ENCODE data around the gene NMRK1.
A peak's percentile ranks its signal among the peaks of the same experiment; 100 is the strongest.

NMRK1 gene

DNA sequence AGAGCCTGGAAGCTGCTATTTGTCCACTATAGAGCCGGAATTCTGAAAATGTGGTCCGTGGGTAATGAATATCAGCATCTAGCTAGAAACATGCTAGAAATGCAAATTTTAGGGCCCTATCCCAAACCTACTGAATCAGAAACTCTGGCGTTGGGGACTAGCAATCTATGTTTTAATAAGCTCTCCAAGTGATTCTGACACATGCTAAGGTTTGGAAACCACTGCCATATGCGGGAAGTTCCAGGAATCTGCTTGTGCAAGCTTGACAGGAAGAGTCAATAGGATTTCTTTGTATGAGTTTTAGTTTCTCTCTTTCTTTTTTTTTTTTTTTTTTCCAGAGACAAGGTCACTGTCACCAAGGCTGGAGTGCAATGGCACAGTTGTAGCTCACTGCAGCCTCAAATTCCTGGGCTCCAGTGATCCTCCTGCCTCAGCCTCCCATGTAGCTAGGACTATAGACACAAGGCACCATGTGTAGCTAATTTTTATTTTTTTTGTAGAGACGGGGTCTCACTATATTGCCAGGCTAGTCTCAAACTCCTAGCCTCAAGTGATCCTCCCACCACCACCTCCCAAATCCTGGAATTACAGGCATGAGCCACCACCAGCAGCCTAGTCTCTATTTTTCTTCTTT lies 33.5 kb downstream of the NMRK1 start:
- DNase-seq = no peak

DNA sequence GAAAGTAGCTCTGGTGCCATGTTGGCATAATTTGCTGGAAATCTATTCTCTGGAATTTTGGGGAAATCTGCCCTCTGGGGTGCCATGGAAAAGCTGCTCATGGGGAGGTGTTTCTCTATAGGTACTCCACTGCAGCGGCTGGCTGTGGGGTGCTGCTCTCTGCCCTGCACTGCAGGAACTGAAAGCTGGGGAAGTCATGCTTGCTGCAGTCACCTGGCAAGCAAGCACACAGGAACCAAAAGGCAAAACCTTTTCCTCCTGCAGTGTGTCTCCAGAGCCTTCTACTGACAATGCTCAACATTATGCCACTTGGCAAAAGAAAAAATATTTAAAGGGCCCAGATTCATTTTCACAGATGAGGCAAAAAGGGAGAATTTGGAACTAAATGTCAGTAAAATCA lies 34.1 kb downstream of the NMRK1 start:
- DNase-seq = no peak

DNA sequence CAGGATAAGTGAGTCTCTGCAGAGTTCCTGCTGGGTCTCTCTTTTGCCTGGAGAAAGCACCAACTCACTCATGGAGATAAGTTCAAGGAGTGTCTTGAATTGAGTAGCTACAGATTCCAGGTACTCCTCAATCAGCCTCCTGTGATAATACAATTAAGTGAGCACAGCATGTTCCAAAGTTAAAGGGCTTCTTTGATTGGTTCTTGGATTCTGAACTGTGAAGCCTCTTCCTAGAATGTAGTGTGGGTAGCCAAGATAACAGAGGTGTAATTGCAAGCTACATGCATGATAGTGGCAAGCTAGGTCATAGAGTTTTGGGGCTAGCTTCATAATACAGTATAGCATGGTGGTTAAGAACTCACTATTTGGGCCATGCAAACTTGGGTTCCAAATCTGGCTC lies 36.7 kb downstream of the NMRK1 start:
- DNase-seq = no peak

DNA sequence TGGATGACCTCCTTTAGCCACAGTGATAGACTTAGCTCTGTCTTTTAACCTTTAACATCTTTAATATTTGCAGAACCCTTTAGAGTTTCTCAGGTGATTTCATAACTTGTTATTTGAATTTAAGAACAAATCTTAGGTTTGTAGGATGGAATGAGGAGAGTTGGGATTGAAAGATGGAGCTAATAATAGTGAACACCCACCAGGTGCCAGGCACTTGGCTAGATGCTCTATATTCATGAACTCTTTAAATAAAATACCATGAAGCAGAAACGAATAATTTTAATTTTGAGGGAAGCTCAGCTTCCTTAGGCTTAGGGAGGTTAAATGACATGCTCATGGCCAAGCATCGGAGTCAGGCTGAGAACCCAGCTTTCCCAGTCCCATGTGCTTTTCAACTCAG lies 40.4 kb downstream of the NMRK1 start:
- no peak for DNase-seq

DNA sequence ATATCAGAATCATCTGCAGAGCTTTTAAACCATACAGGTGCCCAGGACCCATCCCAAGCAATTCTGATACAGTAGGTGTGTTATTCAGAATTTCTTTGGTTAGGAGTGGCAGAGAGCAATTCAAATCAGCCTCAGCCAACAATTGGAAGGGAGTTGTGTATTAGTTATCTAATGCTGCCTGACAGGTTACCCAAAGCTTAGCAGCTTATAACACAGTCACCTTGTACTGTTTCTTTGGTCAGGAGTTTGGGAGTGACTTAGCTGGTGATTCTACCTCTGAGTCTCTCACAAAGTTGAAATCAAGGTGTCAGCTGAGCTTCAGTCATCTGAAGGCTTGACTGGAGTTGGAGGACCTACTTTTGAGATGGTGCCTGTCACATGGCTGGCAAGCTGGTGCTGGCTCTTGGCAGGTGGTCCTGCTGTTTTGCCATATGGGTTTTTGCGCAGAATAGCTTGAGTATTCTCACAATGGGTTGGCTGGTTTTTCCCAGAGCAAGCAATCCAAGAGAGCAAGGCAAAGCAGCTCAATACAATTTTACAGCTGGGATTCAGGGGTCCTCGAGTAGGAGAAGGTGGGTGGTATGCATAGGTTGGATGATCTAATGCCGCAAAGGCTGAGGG lies 41.1 kb downstream of the NMRK1 start:
- DNase-seq = no peak

DNA sequence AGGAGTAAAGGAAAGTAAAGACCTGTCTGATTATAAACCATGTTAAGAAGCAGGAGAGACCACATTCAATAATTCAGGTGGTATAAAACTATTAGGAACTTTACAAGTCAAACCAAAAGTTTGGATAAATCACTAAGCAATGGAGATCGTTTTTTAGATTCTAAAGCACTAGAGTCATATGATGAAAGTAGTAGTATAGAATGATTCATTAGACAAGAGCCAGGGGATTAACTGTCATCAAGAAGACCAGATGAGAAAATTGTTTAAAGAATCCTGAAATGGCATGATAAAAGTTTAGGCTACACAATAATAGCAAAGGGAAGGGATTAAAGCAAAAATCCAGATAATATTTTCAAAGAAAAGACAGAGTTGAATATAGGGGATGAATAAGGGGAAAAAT lies 46.9 kb downstream of the NMRK1 start:
- no peak for DNase-seq

DNA sequence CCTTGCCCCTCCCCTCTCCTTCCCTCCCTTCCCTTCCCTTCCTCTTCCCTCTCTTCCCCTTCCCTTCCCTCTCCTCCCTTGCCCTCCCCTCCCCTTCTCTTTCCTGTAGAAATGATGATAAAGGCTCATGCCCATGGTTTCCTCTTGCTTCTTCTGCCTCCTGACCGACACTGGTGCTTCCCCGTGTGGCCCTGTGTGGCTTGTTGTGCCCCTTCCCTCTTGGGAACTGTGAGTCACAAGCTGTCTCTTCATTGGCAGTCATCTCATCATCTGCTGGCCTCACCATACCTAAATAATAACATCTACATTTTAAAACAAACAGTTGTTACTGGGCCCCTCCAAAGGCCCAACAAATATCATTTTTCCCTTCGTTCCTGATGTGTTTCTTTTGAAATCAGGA lies 48.2 kb downstream of the NMRK1 start:
- no peak for DNase-seq

DNA sequence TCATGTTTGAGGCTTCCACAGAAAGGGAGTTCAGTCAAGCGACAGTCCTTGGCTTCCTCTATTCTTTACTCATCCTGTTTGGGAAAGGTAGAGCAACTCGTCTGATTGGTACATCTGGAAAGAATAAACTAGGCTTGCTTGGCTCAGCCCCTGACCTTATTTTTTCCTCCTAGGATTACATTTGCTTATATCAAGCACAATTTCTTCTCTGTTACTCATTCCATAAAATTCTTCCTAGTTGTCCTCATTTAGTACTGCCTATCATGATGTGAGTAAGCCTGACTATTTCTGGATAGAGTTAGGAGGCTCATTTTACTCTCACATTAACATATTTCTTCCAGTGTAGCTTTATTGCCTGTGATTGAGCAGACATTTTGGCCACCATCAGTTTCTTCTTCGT lies 48.9 kb downstream of the NMRK1 start:
- DNase-seq = no peak

DNA sequence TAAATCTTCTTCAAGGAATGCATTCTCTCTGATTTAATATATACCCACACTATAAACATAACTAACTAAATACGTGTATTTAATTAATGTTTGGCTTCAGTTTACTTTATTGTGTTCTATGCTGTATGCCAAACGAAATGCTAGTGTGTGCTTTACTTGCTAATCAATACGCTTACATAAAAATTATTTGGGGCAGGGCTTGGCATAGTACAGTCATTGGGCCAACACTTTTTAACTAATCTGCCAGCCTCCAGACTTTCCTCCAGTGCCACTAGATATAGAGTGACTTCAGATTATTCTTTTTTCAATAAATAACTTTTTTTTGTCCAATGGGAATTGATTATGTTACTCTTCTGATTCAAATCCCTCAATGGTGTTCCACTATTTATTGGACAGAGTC lies 51.2 kb downstream of the NMRK1 start:
- DNase-seq = no peak

DNA sequence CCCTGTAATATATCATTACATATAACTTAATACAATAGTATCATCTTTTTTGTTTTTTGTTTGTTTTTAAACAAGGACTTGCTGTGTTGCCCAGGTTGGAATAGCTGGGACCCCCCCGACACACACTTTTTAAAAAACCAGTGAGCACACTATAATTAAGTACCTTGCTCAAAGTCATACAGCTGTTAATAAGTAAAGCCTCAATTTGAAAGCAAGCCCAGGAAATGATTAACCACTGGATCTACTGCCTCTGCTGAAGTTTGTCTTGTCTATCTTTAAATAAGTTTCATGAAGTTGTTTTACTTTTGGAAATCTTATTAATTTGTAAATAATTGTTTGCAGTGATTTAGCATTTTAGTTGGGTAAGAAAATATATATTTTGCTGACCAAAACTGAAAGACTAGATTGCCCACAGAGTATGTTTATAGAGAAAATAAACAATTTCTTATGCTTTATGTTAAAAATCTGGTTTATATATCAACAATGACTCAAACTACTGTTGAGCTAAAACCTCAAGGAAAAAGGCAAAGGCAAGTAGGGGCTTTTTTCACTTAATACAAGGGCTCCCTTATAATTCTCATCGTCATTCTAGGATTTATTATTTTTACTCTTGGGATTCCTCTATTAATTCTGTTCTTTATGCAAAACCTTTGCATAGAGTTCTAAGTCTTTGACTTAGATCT lies 54.0 kb downstream of the NMRK1 start:
- no peak for DNase-seq

DNA sequence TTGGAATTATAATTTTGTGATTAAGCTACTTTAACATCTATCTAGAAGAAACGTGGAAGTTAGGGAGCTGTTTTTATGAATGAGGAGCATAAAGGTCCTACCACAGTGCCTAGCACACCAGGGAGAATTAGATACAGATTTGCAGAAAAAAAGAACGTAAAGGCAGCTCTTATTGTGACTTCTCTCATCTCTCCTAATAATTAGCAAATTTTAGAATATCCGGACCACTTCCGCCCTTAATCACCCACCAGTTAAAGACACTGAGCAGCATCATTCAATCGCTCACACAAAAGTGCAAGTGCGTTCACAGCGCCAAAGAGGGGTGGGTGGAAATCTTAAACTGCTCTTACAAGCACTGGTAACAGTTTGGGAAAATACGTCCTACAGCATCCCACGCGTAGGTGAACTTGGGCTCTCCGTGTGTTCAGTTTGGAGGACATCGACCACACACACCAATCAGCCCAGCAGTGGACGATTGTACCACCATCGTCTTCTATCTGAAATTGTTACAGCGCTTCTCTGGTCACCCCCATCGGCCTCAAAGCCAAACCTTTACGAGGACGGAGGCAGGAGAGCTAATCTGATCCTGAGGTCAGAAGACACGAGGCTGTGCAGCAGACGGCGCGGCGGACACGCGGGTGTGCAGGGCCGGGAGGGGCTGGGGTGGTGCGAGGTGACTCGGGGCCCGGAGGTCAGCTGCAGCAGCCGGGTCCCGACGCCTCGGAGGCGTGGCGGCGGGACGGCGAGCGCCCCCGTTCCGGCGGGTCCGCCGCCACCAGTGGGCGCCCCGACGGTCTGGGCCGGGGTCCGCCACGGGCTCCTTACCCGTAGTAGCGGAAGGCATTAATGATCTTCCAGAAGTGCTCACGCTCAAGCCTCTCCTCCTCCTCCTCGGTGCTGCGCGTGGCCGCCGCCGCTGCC lies 60.5 kb downstream of the NMRK1 start:
- DNase-seq = peak; percentile 77

DNA sequence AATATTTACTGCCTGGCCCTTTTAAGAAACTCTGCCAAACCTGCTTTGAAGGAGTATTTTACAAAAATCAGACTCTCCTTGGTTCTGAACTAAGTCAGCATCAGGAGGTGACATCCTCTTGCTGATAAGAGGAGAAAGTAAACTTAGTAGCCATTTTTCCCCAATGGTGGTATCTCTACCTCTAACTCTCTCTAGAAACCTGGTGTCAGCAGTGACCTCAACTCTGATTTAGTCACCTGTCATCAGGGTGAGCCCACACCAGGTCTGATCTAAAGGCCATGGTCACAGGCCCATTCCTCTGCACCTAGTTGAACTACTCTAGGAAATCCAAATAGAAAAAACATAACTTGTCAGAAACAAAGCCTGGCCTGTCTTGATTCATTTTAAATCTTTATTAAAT lies 64.1 kb downstream of the NMRK1 start:
- DNase-seq = no peak

DNA sequence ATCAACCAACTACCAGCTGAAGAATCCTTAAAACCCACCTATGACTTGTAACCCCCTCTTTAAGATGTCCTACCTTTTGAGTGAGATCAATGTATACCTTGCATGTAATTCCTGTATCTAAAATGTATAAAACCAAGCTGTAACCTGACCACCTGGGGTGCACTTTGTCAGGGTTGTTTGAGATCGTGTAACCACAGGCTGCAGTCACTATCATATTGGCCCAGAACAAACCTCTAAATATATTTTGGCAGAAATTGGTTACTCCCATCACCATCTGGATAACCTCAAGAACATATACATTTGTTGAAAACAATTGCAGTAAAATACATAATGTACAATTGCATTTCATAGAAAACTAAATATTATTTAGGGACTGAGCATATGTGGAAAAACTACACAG lies 68.3 kb downstream of the NMRK1 start:
- DNase-seq = no peak

DNA sequence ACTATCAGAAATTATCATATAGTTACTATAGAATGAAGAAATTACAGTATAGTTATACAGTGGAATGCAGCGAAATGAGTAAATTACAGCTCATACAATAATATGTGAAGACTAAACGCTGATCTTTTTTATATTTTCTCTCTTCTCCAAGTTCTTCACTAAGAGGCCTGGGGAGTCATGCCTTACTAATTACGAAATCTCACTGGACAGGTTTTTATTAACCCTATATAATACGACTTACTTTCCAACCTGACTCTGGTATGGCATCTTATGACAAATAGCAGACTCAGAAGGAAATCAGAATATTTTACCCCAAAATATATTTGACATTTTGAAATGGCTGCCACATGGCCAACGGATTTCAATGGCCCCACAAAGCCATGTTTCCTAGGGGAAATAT lies 68.9 kb downstream of the NMRK1 start:
- DNase-seq = no peak

DNA sequence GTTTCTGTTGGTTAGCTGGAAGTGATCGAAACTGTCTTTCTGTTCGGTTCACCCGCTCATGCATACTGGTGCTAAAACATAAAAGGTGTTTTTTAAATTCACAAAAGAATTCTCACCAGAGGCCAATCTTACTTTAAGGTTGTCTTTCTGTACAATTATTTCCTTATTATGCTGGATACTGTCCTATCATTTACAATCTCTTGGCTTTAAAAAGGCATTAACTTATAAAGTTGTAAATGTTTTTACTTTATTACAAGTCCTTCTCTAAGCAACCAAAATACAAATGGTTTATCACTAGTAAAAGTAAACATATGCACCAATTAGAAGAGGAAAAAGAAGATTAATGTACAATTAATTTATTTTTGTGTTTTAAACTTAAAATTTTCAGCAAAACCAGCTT lies 70.6 kb downstream of the NMRK1 start:
- DNase-seq = no peak

DNA sequence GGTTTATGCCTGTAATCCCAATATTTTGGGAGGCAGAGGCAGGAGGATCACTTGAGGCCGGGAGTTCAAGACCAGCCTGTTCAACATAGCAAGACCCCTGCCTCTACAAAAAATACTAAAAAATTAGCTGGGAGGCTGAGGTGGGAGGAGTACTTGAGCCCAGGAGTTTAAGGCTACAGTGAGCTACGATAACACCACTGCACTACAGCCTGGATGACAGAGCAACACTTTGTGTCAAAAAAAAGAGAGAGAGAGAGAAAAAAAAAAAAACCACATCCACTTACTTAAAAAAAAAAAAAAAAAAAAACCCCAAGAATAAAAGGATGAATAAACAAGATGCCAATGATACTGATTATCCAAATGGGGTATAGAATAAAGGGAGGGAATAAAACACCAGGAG lies 74.2 kb downstream of the NMRK1 start:
- no peak for DNase-seq
